Transverse colon (tissue), 4 donors: ENCODE data around the gene PABPN1L. TPM values are rescaled to one million over a fixed set of nuclear protein-coding genes. Genes with fewer than 3 reads are reported as not detected.

Source experiments
- DNase-seq: peaks from one replicate; pipeline ENCODE4 v3.0.0-alpha.2; 2019
- H3K27ac ChIP-seq, 4 donors: fragments of 200-600 bp; sonication (generic); 2 replicates each; pipeline ENCODE4 v1.5.1; 2016 to 2018; ENCODE audit warnings: inconsistent platforms in 4 of 4
- H3K27me3 ChIP-seq: fragments of 200-600 bp; sonication (generic); 2 replicates; pipeline ENCODE4 v1.5.1; 2017; ENCODE audit warnings: inconsistent platforms
- H3K36me3 ChIP-seq, 4 donors: fragments of 200-600 bp; sonication (generic); 2 replicates each; pipeline ENCODE4 v1.5.1; 2017 to 2019; ENCODE audit warnings: inconsistent platforms in 4 of 4
- H3K4me1 ChIP-seq, 4 donors: fragments of 200-600 bp; sonication (generic); 2 replicates each; pipeline ENCODE4 v1.5.1; 2017 to 2020; ENCODE audit warnings: inconsistent platforms in 4 of 4
- H3K4me3 ChIP-seq, 4 donors: fragments of 200-600 bp; sonication (generic); 1 replicate in 1 of 4; 2 replicates in 3 of 4; pipeline versions ENCODE4 v1.5.1 to v1.6.1; 2017 to 2019; ENCODE audit warnings: inconsistent platforms in 4 of 4
- H3K9me3 ChIP-seq, 2 donors: fragments of 200-600 bp; sonication (generic); 2 replicates each; pipeline ENCODE4 v1.5.1; 2017 to 2019; ENCODE audit warnings: inconsistent platforms in 2 of 2
- CTCF ChIP-seq, 5 experiments: fragments of 200-600 bp in 3 of 5; fragments of 450-650 bp in 2 of 5; sonication (generic) in 3 of 5; IDR thresholded peaks; 1 replicate in 2 of 5; 2 replicates in 3 of 5; pipeline ENCODE4 v1.5.1; 2016 to 2017; ENCODE audit warnings: antibody characterized with exemption in 5 of 5, inconsistent platforms in 3 of 5, mild to moderate bottlenecking in 2 of 5, moderate library complexity in 1 of 5
- EP300 ChIP-seq: sonication (generic); formaldehyde crosslinking; IDR thresholded peaks from one replicate; pipeline ENCODE4 v1.6.1; 2017; ENCODE audit warnings: antibody characterized with exemption, low read depth
- POLR2A ChIP-seq: fragments of 450-650 bp; IDR thresholded peaks from one replicate; pipeline ENCODE4 v1.6.1; 2016; ENCODE audit warnings: antibody characterized with exemption, mild to moderate bottlenecking, moderate library complexity
- POLR2AphosphoS5 ChIP-seq, 3 donors: sonication (generic); formaldehyde crosslinking; IDR thresholded peaks; one replicate each; pipeline ENCODE4 v1.6.1; 2016; ENCODE audit warnings: antibody characterized with exemption in 3 of 3
- WGBS, 2 donors: methylation state at CpG; one replicate each; pipeline ENCODE4 v1.1.5; 2018; ENCODE audit warnings: low coverage in 1 of 2; 5-methylcytosine and 5-hydroxymethylcytosine counted together
- in situ Hi-C, 4 donors: fragments of 200-750 bp; cut with MboI; loops; one replicate each; pipeline versions ENCODE4 v1.15.0 to v1.15.1; 2017; ENCODE audit warnings: low sequenced_read_pairs in 3 of 4, low pct_ligation_motif_present in 1 of 4, low pct_unique_long_range_greater_than_20kb in 1 of 4
- intact Hi-C: fragments of 100-400 bp; cut with DNase I; formaldehyde crosslinking; loops from one replicate; pipeline ENCODE4 v1.15.1; 2023; ENCODE audit warnings: low total_unique reads
- total RNA-seq, 4 donors: library from RNA; depleted of rRNA; stranded (reverse); fragments of >200 nt; gene quantifications; one replicate each; pipeline ENCODE4 v1.1.0, GENCODE V29; 2016

PABPN1L gene
- total RNA-seq, 4 donors from 2014 or later, result not detected

DNA sequence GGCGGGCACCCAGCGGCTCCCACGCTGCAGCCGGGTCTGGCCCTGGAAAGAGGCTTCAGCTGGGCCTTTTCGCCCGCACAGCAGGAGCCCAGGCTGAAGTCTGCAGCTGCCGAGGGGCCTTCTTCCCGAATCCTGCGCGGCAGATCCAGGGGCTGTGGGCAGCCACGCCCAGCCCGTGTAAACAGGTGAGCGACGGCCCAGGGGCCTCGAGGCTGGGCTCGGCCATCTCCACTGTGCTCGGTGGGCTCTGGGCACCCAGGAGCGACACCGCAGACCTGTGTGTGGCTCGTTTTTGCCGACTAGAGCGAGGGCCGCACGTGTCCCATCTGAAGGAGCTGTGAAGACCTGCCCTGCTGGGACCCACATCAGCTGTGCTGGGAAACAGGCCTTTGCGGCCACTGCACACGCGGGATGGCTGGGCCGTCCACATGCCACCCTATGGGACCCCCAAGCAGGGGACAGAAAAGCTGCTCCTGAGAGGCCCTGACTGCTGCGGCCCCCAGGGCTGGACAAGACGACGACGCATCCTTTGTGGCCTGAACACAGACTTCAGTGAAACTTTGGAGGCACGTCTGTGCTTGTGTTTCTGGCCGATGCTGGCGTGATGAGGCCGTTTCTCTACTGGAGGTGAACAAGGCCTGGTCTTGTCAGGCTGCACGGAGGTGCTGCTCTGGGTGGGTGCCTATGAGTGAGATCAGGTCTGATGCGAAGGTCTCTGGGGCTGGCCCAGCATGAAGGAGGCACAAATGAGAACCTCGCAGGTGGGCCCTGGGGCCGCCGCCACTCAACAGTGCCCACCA is 49.5 kb downstream of the PABPN1L start:
- intact Hi-C loops (no loop called here), in situ Hi-C loops (loop anchor here in 1 of 4 donors (25.0 kb wide), 1 partner anchor 395 kb away; the partner anchor contains the start of genes SLC22A31 and ZNF778)
- no peak overlapping the region for H3K27ac ChIP-seq
- H3K27me3 ChIP-seq, result no peaks in the 10 kb centered on the region
- TF ChIP-seq POLR2A, result no peak
- no peak for TF ChIP-seq CTCF (IDR thresholded peaks at IDR 0.05)
- no peak for TF ChIP-seq EP300
- TF ChIP-seq POLR2AphosphoS5 (IDR thresholded peaks at IDR 0.05), result no peak
- H3K9me3 ChIP-seq, result no peaks in the 10 kb centered on the region
- WGBS, 2 donors, result 85% methylated on average over 23 of the region's 41 CpGs; no CpG with 5 or more reads in 1 of the 2 donors
- no peak for DNase-seq
- peaks cover 0 to 1% (median 0%) of the 10 kb centered on the region in 4 donors for H3K36me3 ChIP-seq
- peaks cover 4 to 21% (median 16%) of the 10 kb centered on the region in 4 donors for H3K4me1 ChIP-seq
- H3K4me3 ChIP-seq, result no peak overlapping the region

GRCh38 chr16:88815901-88816589 is 50.4 kb downstream of the PABPN1L start:
- Histone ChIP-seq H3K4me3 (no peak overlapping the region), H3K9me3 (no peaks in the 10 kb centered on the region), H3K27ac (no peak overlapping the region), H3K36me3 (no peaks in the 10 kb centered on the region), H3K4me1 (peaks cover 4 to 23% (median 19%) of the 10 kb centered on the region in 4 donors), H3K27me3 (no peaks in the 10 kb centered on the region)
- peak; percentile 61 for DNase-seq
- WGBS, 2 donors, result 52% methylated on average over 15 of the region's 19 CpGs; no CpG with 5 or more reads in 1 of the 2 donors
- in situ Hi-C loops, result loop anchor here in 1 of 4 donors (25.0 kb wide), 1 partner anchor 396 kb away; the partner anchor contains the start of genes SLC22A31 and ZNF778
- TF ChIP-seq POLR2A (no peak), EP300 (no peak), CTCF (IDR thresholded peaks at IDR 0.05) (peak; percentile 62 to 85 (median 77)), POLR2AphosphoS5 (IDR thresholded peaks at IDR 0.05) (peak in 2 of 3 donors; percentile 13 to 35)
- intact Hi-C loops, result no loop called here

- intact Hi-C loops (no loop called here), in situ Hi-C loops (loop anchor here in 1 of 4 donors (25.0 kb wide), 1 partner anchor 397 kb away; the partner anchor contains the start of genes SLC22A31 and ZNF778)
- Histone ChIP-seq H3K4me3 (no peak overlapping the region), H3K27ac (no peak overlapping the region), H3K4me1 (peaks cover 11 to 31% (median 28%) of the 10 kb centered on the region in 4 donors), H3K36me3 (no peaks in the 10 kb centered on the region), H3K9me3 (no peaks in the 10 kb centered on the region), H3K27me3 (no peaks in the 10 kb centered on the region)
- WGBS, 2 donors, result 90% methylated on average over 10 of the region's 10 CpGs; no CpG with 5 or more reads in 1 of the 2 donors
- DNase-seq, result no peak
- no peak for TF ChIP-seq EP300
- TF ChIP-seq CTCF (IDR thresholded peaks at IDR 0.05), result no peak
- TF ChIP-seq POLR2AphosphoS5 (IDR thresholded peaks at IDR 0.05), result no peak
- no peak for TF ChIP-seq POLR2A
Observed at GRCh38 chr16:88815227-88815626, 51.2 kb downstream of the PABPN1L start.

DNA sequence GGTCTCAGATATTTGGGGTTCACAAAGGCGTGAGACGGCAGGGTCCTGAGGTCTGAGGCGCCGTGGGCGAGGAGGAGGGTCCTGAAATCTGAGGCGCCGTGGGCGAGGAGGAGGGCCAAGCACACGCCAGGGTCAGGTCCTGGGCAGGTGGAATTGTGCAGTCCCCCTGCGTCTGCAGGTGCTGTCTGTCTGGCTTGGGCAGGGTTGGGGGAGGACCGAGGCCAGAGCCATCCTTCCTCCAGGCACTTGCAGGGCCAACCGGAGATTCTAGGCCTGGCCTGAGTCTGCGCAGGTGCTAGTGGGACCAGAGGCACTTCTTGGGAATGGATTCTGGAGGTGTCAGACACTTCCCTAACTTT is 52.3 kb downstream of the PABPN1L start:
- Histone ChIP-seq H3K9me3 (no peaks in the 10 kb centered on the region), H3K27ac (no peak overlapping the region), H3K4me3 (no peak overlapping the region), H3K27me3 (no peaks in the 10 kb centered on the region), H3K4me1 (peaks cover 12 to 37% (median 32%) of the 10 kb centered on the region in 4 donors), H3K36me3 (no peaks in the 10 kb centered on the region)
- in situ Hi-C loops, result loop anchor here in 1 of 4 donors (25.0 kb wide), 1 partner anchor 398 kb away; the partner anchor contains the start of genes SLC22A31 and ZNF778
- 76% methylated on average over 13 of the region's 13 CpGs; no CpG with 5 or more reads in 1 of the 2 donors for WGBS, 2 donors
- DNase-seq, result no peak
- intact Hi-C loops, result no loop called here
- TF ChIP-seq POLR2A (no peak), CTCF (IDR thresholded peaks at IDR 0.05) (no peak), POLR2AphosphoS5 (IDR thresholded peaks at IDR 0.05) (no peak), EP300 (no peak)
